ENCODE measurements around the gene ERFE. TPM values are rescaled to one million over a fixed set of nuclear protein-coding genes. Genes with fewer than 3 reads are reported as not detected.

ERFE gene
- total and polyA plus RNA-seq, 2 experiments from 2014 or later = 0.41 to 0.86 TPM

DNA sequence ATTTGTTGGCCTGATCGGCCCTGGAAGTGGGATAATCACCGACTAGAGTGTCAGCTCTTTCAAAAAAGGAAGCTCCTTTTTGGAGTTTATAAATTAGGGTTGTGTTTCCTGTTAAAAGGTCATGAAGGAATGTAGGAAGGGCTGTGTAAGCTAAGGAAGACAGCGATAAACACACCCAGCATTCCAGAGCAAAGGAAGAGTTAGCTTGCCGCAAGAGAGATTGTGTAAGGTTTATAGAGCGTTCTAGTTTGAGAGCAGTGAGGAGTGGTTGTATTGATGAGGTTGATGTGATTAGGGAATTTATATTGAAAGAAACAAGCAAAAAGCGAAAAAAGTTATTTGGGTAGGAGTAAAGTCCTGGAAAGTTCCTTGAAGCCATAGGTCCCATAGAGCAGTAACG, 48.2 kb downstream of the ERFE start:
- peaks cover 5% of the 10 kb centered on the region; the same call in 1 of the 2 replicates for H3K4me1 ChIP-seq (ENCODE audit: insufficient read depth)
- H3K36me3 ChIP-seq (ENCODE audit: low read depth) = no peaks in the 10 kb centered on the region
- WGBS, 2 experiments (ENCODE audit: low coverage in 1 of 2, low lambda C conversion rate in 2 of 2, missing lambda C conversion rate in 2 of 2) = 66 to 69% methylated on average over 7 of the region's 7 CpGs
- DNase-seq = no peak
- H3K27ac ChIP-seq = no peak overlapping the region
- H4K20me1 ChIP-seq (ENCODE audit: insufficient read depth) = no peaks in the 10 kb centered on the region
- no peaks in the 10 kb centered on the region for H3K9me2 ChIP-seq (ENCODE audit: insufficient read depth)
- H3K4me2 ChIP-seq (ENCODE audit: unreplicated experiment) = no peak overlapping the region
- no peak overlapping the region for H3K9ac ChIP-seq
- H3K4me3 ChIP-seq = no peak overlapping the region
- TF ChIP-seq EZH2 (IDR thresholded peaks at IDR 0.05; ENCODE audit: insufficient read depth, poor library complexity, severe bottlenecking) = no peak
- no peak for TF ChIP-seq EZH2phosphoT487 (IDR thresholded peaks at IDR 0.05; ENCODE audit: insufficient read depth, low read depth)
- H3F3A ChIP-seq (ENCODE audit: insufficient read depth) = no peaks in the 10 kb centered on the region
- peaks cover 11% of the 10 kb centered on the region for H3K79me2 ChIP-seq (ENCODE audit: insufficient read depth)
- no peaks in the 10 kb centered on the region for H3K9me3 ChIP-seq (ENCODE audit: low read depth)
- H2AFZ ChIP-seq = no peak overlapping the region
- H3K27me3 ChIP-seq (replicated peaks; ENCODE audit: insufficient read depth) = peaks cover 6% of the 10 kb centered on the region; the same call in 1 of the 2 replicates
- in situ Hi-C loops (cut with MboI) = no loop called here

GRCh38 chr2:238216651-238217184, 57.9 kb downstream of the ERFE start:
- no peak for DNase-seq
- WGBS, 2 experiments (ENCODE audit: low coverage in 1 of 2, low lambda C conversion rate in 2 of 2, missing lambda C conversion rate in 2 of 2) = 86 to 95% methylated on average over 2 of the region's 2 CpGs
- H3K4me3 ChIP-seq = no peak overlapping the region
- H3K27me3 ChIP-seq (replicated peaks; ENCODE audit: insufficient read depth) = peaks cover 7% of the 10 kb centered on the region
- H3K9me2 ChIP-seq (ENCODE audit: insufficient read depth) = no peaks in the 10 kb centered on the region
- H4K20me1 ChIP-seq (ENCODE audit: insufficient read depth) = no peaks in the 10 kb centered on the region
- no peak overlapping the region for H2AFZ ChIP-seq
- H3K79me2 ChIP-seq (ENCODE audit: insufficient read depth) = no peaks in the 10 kb centered on the region
- no peak overlapping the region for H3K9ac ChIP-seq
- H3F3A ChIP-seq (ENCODE audit: insufficient read depth) = no peaks in the 10 kb centered on the region
- no peaks in the 10 kb centered on the region for H3K36me3 ChIP-seq (ENCODE audit: low read depth)
- TF ChIP-seq EZH2 (IDR thresholded peaks at IDR 0.05; ENCODE audit: insufficient read depth, poor library complexity, severe bottlenecking) (no peak), EZH2phosphoT487 (IDR thresholded peaks at IDR 0.05; ENCODE audit: insufficient read depth, low read depth) (no peak)
- in situ Hi-C loops (cut with MboI) = no loop called here
- no peak overlapping the region for H3K4me2 ChIP-seq (ENCODE audit: unreplicated experiment)
- H3K27ac ChIP-seq = no peak overlapping the region
- no peaks in the 10 kb centered on the region for H3K4me1 ChIP-seq (ENCODE audit: insufficient read depth)
- no peaks in the 10 kb centered on the region for H3K9me3 ChIP-seq (ENCODE audit: low read depth)

Other genes with a start within 250 kb of the ERFE start
- gene UBE2F, start 192.0 kb upstream of the ERFE start, total RNA-seq (2014; rRNA removed; shearing (Covaris generic)) = 61.5 and 88.7 TPM in 2 replicates
- 121 and 129 TPM in 2 replicates for gene UBE2F, start 192.0 kb upstream of the ERFE start, polyA plus RNA-seq (2016; fragmentation: Nextera tagmentation; extraction: Ambion mirVana)
- gene SCLY, start 98.0 kb upstream of the ERFE start, total RNA-seq (2014; rRNA removed; shearing (Covaris generic)) = 12.5 and 14.8 TPM in 2 replicates
- 7.4 and 10.3 TPM in 2 replicates for gene SCLY, start 98.0 kb upstream of the ERFE start, polyA plus RNA-seq (2016; fragmentation: Nextera tagmentation; extraction: Ambion mirVana)
- 1.4 and 1.5 TPM in 2 replicates for gene ESPNL, start 58.6 kb upstream of the ERFE start, total RNA-seq (2014; rRNA removed; shearing (Covaris generic))
- gene ESPNL, start 58.6 kb upstream of the ERFE start, polyA plus RNA-seq (2016; fragmentation: Nextera tagmentation; extraction: Ambion mirVana) = 0.19 and 0.60 TPM in 2 replicates
- 0.11 TPM in 1 of 2 replicates, not detected in the other for gene KLHL30, start 20.3 kb upstream of the ERFE start, total RNA-seq (2014; rRNA removed; shearing (Covaris generic))
- 0.05 TPM in 1 of 2 replicates, not detected in the other for gene KLHL30, start 20.3 kb upstream of the ERFE start, polyA plus RNA-seq (2016; fragmentation: Nextera tagmentation; extraction: Ambion mirVana)
- gene ILKAP, start 44.7 kb downstream of the ERFE start, total RNA-seq (2014; rRNA removed; shearing (Covaris generic)) = 6.3 and 11.9 TPM in 2 replicates
- gene ILKAP, start 44.7 kb downstream of the ERFE start, polyA plus RNA-seq (2016; fragmentation: Nextera tagmentation; extraction: Ambion mirVana) = 34.1 and 35.0 TPM in 2 replicates
- gene HES6, start 81.1 kb downstream of the ERFE start, total RNA-seq (2014; rRNA removed; shearing (Covaris generic)) = 0.86 and 0.89 TPM in 2 replicates
- gene HES6, start 81.1 kb downstream of the ERFE start, polyA plus RNA-seq (2016; fragmentation: Nextera tagmentation; extraction: Ambion mirVana) = 0.76 and 1.3 TPM in 2 replicates
- 2.8 and 6.2 TPM in 2 replicates for gene PER2, start 129.6 kb downstream of the ERFE start, total RNA-seq (2014; rRNA removed; shearing (Covaris generic))
- gene PER2, start 129.6 kb downstream of the ERFE start, polyA plus RNA-seq (2016; fragmentation: Nextera tagmentation; extraction: Ambion mirVana) = 1.6 and 2.3 TPM in 2 replicates
- 7.2 and 9.5 TPM in 2 replicates for gene TRAF3IP1, start 161.5 kb downstream of the ERFE start, total RNA-seq (2014; rRNA removed; shearing (Covaris generic))
- 10.6 and 11.0 TPM in 2 replicates for gene TRAF3IP1, start 161.5 kb downstream of the ERFE start, polyA plus RNA-seq (2016; fragmentation: Nextera tagmentation; extraction: Ambion mirVana)